ENCODE results near the gene MRPL16.
"Not testable (repeated sequence)": the region's sequence is repeated elsewhere in the genome, so short reads cannot be mapped to it uniquely, and the experiment has no call there.

Gene MRPL16

DNA sequence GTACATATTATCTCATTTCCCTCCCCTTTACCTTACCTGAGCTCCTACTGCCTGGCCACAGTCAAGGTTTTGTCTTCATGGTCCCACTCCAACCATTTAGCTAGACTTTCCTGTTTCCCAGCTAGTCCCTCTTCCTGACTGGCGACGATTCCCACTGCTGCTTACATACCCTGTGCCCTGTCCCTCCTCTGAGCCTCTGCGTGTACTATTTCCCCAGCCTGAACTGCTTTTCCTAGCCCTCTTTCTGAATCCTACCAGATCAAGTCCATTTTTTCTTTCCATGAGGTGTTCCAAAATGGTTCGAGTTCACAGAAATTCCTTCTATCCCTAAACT is 23.4 kb downstream of the MRPL16 start:
- Histone ChIP-seq H3K36me3 (ENCODE audit: control insufficient read depth, insufficient read depth, low read length) (peaks cover 76% of the 10 kb centered on the region), H3K4me3 (ENCODE audit: low read depth, low read length) (no peak overlapping the region)

DNA sequence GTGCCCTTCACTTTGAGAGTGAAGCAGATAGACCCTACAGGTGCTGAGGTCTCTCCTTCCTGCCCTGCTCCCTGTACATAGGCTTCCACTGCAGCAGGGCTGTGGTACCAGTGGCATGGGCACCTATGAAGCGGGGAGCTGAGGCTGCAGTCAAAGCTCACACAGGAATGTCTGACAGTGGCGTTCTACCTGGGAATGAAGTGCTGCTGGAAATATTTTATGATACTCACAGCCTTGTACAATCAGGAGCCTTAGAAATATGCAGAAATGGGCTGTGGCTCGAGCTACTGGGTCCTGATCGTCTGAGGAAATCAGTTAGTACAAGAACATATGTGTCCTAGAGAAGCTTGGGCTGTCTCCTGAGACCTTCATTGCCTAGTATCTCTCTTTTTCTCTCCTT is 24.8 kb downstream of the MRPL16 start:
- Histone ChIP-seq H3K36me3 (ENCODE audit: control insufficient read depth, insufficient read depth, low read length) (peaks cover 67% of the 10 kb centered on the region), H3K27me3 (ENCODE audit: control insufficient read depth, insufficient read depth, low read length) (no peaks in the 10 kb centered on the region), H3K9me3 (ENCODE audit: control insufficient read depth, insufficient read depth, low read depth, low read length) (peaks cover 4% of the 10 kb centered on the region; the same call in 1 of the 2 replicates), H3K27ac (ENCODE audit: low read depth, low read length) (no peak overlapping the region), H3K4me1 (ENCODE audit: control insufficient read depth, insufficient read depth, low read length) (no peaks in the 10 kb centered on the region; the same call in 1 of the 2 replicates), H3K4me3 (ENCODE audit: low read depth, low read length) (no peak overlapping the region), H3K9ac (ENCODE audit: low read length) (no peak overlapping the region)

More for the DNA sequence above, 23.4 kb downstream of the MRPL16 start:
- Histone ChIP-seq H3K9ac (ENCODE audit: low read length) (no peak overlapping the region), H3K27me3 (ENCODE audit: control insufficient read depth, insufficient read depth, low read length) (no peaks in the 10 kb centered on the region), H3K9me3 (ENCODE audit: control insufficient read depth, insufficient read depth, low read depth, low read length) (peaks cover 4% of the 10 kb centered on the region; the same call in 1 of the 2 replicates), H3K27ac (ENCODE audit: low read depth, low read length) (no peak overlapping the region), H3K4me1 (ENCODE audit: control insufficient read depth, insufficient read depth, low read length) (no peaks in the 10 kb centered on the region; the same call in 1 of the 2 replicates)

DNA sequence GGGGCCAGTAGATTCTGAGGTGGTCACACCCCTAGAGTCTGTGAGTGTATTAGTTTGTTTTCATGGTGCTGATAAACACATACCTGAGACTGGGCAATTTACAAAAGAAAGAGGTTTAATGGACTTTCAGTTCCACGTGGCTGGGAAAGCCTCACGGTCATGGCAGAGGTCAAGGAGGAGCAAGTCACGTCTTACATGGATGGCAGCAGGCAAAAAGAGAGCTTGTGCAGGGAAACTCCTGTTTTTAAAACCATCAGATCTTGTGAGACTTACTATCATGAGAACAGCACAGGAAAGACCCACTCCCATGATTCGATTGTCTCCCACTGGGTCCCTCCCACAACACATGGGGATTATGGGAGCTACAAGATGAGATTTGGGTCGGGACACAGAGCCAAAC is 26.1 kb downstream of the MRPL16 start:
- H3K27me3 ChIP-seq (ENCODE audit: control insufficient read depth, insufficient read depth, low read length); H3K9me3 ChIP-seq (ENCODE audit: control insufficient read depth, insufficient read depth, low read depth, low read length); H3K9ac ChIP-seq (ENCODE audit: low read length); H3K4me1 ChIP-seq (ENCODE audit: control insufficient read depth, insufficient read depth, low read length); H3K27ac ChIP-seq (ENCODE audit: low read depth, low read length); H3K4me3 ChIP-seq (ENCODE audit: low read depth, low read length): not testable (repeated sequence)
- H3K36me3 ChIP-seq (ENCODE audit: control insufficient read depth, insufficient read depth, low read length): peaks cover 67% of the 10 kb centered on the region

DNA sequence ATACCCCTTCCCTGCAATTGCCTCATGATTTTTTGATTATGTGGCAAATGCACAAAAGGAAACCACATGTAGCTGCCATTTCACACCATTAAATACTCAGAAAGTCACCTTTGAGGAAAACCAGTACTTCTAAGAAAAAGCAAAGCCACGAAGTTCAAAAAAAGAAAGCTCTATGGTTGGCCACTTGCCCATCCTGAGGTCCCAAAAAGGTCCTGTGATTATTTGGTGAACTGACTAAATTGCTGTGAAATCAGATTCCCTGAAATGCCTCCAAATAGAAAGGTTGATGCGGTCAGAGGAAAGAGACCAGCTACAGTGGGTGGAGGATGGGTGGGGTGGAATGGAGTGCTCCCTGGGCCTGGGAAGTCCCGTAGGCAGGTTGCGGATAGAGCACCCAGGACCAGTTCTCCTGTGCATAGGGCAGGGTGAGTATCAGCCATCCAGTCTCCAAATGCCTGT is 26.9 kb downstream of the MRPL16 start:
- Histone ChIP-seq H3K4me1 (ENCODE audit: control insufficient read depth, insufficient read depth, low read length) (no peaks in the 10 kb centered on the region; the same call in 1 of the 2 replicates), H3K27me3 (ENCODE audit: control insufficient read depth, insufficient read depth, low read length) (no peaks in the 10 kb centered on the region), H3K36me3 (ENCODE audit: control insufficient read depth, insufficient read depth, low read length) (peaks cover 64% of the 10 kb centered on the region)

DNA sequence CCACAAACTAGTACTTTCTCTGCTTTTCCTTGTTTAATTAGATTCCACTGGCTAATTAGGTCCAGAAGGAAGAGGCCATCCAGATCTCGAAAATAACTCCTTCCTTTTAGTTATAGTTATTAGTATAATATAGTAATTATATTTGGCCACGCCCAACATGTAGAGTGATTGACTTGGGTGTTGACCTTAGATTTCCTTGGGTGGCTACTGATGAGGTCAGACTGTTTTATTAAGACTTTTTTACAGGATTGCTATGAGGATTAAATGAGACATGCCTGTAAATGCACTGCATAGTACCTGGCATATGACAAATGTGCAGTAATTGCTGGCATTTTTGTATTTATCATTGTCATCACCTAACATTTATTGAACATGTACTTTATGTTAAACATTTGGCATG is 28.5 kb downstream of the MRPL16 start:
- H3K4me3 ChIP-seq (ENCODE audit: low read depth, low read length): no peak overlapping the region
- H3K27me3 ChIP-seq (ENCODE audit: control insufficient read depth, insufficient read depth, low read length): no peaks in the 10 kb centered on the region
- H3K9me3 ChIP-seq (ENCODE audit: control insufficient read depth, insufficient read depth, low read depth, low read length): peaks cover 4% of the 10 kb centered on the region; the same call in 1 of the 2 replicates
- no peak overlapping the region for H3K27ac ChIP-seq (ENCODE audit: low read depth, low read length)
- H3K4me1 ChIP-seq (ENCODE audit: control insufficient read depth, insufficient read depth, low read length): no peaks in the 10 kb centered on the region; the same call in 1 of the 2 replicates
- H3K36me3 ChIP-seq (ENCODE audit: control insufficient read depth, insufficient read depth, low read length): peaks cover 61% of the 10 kb centered on the region
- no peak overlapping the region for H3K9ac ChIP-seq (ENCODE audit: low read length)

More for the DNA sequence above, 26.9 kb downstream of the MRPL16 start:
- Histone ChIP-seq H3K27ac (ENCODE audit: low read depth, low read length) (no peak overlapping the region), H3K9me3 (ENCODE audit: control insufficient read depth, insufficient read depth, low read depth, low read length) (peaks cover 4% of the 10 kb centered on the region; the same call in 1 of the 2 replicates), H3K9ac (ENCODE audit: low read length) (no peak overlapping the region), H3K4me3 (ENCODE audit: low read depth, low read length) (no peak overlapping the region)

DNA sequence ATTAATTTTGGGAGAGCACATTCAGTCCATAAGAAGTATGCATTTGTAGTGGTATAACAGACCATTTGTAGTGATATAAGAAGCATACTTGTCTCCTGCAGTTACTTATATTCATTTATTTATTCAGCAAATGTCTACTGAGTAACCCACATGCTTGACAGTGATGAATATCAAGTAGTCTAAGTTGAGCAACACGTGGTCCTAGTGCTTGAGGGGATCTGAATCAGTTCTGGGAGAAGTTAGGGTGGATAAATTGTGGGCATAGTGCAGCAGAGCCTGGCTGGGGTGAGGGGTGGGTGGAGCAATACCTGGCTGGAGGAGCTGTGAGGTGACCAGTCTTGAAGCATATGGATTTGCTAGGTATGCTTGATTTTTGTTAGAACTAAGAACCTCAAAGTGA is 31.1 kb downstream of the MRPL16 start:
- Histone ChIP-seq H3K9ac (ENCODE audit: low read length) (no peak overlapping the region), H3K27me3 (ENCODE audit: control insufficient read depth, insufficient read depth, low read length) (no peaks in the 10 kb centered on the region), H3K4me3 (ENCODE audit: low read depth, low read length) (no peak overlapping the region), H3K9me3 (ENCODE audit: control insufficient read depth, insufficient read depth, low read depth, low read length) (peaks cover 4% of the 10 kb centered on the region; the same call in 1 of the 2 replicates), H3K4me1 (ENCODE audit: control insufficient read depth, insufficient read depth, low read length) (no peaks in the 10 kb centered on the region), H3K36me3 (ENCODE audit: control insufficient read depth, insufficient read depth, low read length) (peaks cover 65% of the 10 kb centered on the region), H3K27ac (ENCODE audit: low read depth, low read length) (no peak overlapping the region)

DNA sequence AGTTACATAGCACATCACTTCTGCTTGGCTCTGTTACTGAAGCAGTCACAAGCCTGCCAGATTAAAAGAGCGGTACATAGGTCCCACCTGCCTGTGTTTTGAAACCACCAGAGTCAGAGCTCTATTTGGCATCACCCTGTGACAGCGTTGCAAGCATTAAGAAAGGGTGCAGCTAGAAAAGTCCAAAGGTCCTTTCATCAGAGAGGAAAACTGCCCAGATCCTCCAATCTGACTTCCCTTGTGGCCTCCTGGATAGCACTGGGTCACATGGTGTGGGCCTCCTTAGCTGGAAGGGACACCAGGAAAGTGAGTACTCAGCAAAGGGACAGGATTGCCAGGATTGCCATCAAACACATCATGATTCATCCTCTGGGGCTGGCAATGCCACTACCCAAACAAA is 32.5 kb downstream of the MRPL16 start:
- Histone ChIP-seq H3K9ac (ENCODE audit: low read length) (no peak overlapping the region), H3K9me3 (ENCODE audit: control insufficient read depth, insufficient read depth, low read depth, low read length) (peaks cover 2% of the 10 kb centered on the region; the same call in 1 of the 2 replicates), H3K36me3 (ENCODE audit: control insufficient read depth, insufficient read depth, low read length) (peaks cover 68% of the 10 kb centered on the region), H3K4me3 (ENCODE audit: low read depth, low read length) (no peak overlapping the region), H3K4me1 (ENCODE audit: control insufficient read depth, insufficient read depth, low read length) (no peaks in the 10 kb centered on the region), H3K27ac (ENCODE audit: low read depth, low read length) (no peak overlapping the region), H3K27me3 (ENCODE audit: control insufficient read depth, insufficient read depth, low read length) (no peaks in the 10 kb centered on the region)

GRCh38 chr11:59777104-59777503 is 33.5 kb downstream of the MRPL16 start:
- Histone ChIP-seq H3K4me1 (ENCODE audit: control insufficient read depth, insufficient read depth, low read length) (no peaks in the 10 kb centered on the region), H3K27me3 (ENCODE audit: control insufficient read depth, insufficient read depth, low read length) (no peaks in the 10 kb centered on the region), H3K9me3 (ENCODE audit: control insufficient read depth, insufficient read depth, low read depth, low read length) (no peaks in the 10 kb centered on the region), H3K36me3 (ENCODE audit: control insufficient read depth, insufficient read depth, low read length) (peaks cover 63% of the 10 kb centered on the region), H3K4me3 (ENCODE audit: low read depth, low read length) (no peak overlapping the region), H3K9ac (ENCODE audit: low read length) (no peak overlapping the region), H3K27ac (ENCODE audit: low read depth, low read length) (no peak overlapping the region)

- H3K9ac ChIP-seq (ENCODE audit: low read length): no peak overlapping the region
- H3K27me3 ChIP-seq (ENCODE audit: control insufficient read depth, insufficient read depth, low read length): no peaks in the 10 kb centered on the region
- H3K4me1 ChIP-seq (ENCODE audit: control insufficient read depth, insufficient read depth, low read length): no peaks in the 10 kb centered on the region
- H3K9me3 ChIP-seq (ENCODE audit: control insufficient read depth, insufficient read depth, low read depth, low read length): no peaks in the 10 kb centered on the region
- H3K27ac ChIP-seq (ENCODE audit: low read depth, low read length): no peak overlapping the region
- no peak overlapping the region for H3K4me3 ChIP-seq (ENCODE audit: low read depth, low read length)
- peaks cover 59% of the 10 kb centered on the region for H3K36me3 ChIP-seq (ENCODE audit: control insufficient read depth, insufficient read depth, low read length)
Observed at GRCh38 chr11:59776210-59777066, 34.1 kb downstream of the MRPL16 start.

- peaks cover 37% of the 10 kb centered on the region for H3K36me3 ChIP-seq (ENCODE audit: control insufficient read depth, insufficient read depth, low read length)
- H3K9ac ChIP-seq (ENCODE audit: low read length): no peak overlapping the region
- no peaks in the 10 kb centered on the region for H3K27me3 ChIP-seq (ENCODE audit: control insufficient read depth, insufficient read depth, low read length)
- no peak overlapping the region for H3K27ac ChIP-seq (ENCODE audit: low read depth, low read length)
- no peaks in the 10 kb centered on the region for H3K9me3 ChIP-seq (ENCODE audit: control insufficient read depth, insufficient read depth, low read depth, low read length)
- no peaks in the 10 kb centered on the region for H3K4me1 ChIP-seq (ENCODE audit: control insufficient read depth, insufficient read depth, low read length)
- no peak overlapping the region for H3K4me3 ChIP-seq (ENCODE audit: low read depth, low read length)
Observed at GRCh38 chr11:59773083-59773440, 37.5 kb downstream of the MRPL16 start.

GRCh38 chr11:59771605-59772004 is 39.0 kb downstream of the MRPL16 start:
- peaks cover 30% of the 10 kb centered on the region for H3K36me3 ChIP-seq (ENCODE audit: control insufficient read depth, insufficient read depth, low read length)
- H3K27ac ChIP-seq (ENCODE audit: low read depth, low read length): no peak overlapping the region
- no peak overlapping the region for H3K4me3 ChIP-seq (ENCODE audit: low read depth, low read length)
- H3K27me3 ChIP-seq (ENCODE audit: control insufficient read depth, insufficient read depth, low read length): no peaks in the 10 kb centered on the region
- H3K9me3 ChIP-seq (ENCODE audit: control insufficient read depth, insufficient read depth, low read depth, low read length): no peaks in the 10 kb centered on the region
- no peaks in the 10 kb centered on the region for H3K4me1 ChIP-seq (ENCODE audit: control insufficient read depth, insufficient read depth, low read length)
- no peak overlapping the region for H3K9ac ChIP-seq (ENCODE audit: low read length)

Measured in HUES6 (cell line).